ENCODE measurements around the gene FEV. TPM values are rescaled to one million over a fixed set of nuclear protein-coding genes. Genes with fewer than 3 reads are reported as not detected.

Gene FEV
- total RNA-seq, 2 donors from 2014 or later, result not detected

DNA sequence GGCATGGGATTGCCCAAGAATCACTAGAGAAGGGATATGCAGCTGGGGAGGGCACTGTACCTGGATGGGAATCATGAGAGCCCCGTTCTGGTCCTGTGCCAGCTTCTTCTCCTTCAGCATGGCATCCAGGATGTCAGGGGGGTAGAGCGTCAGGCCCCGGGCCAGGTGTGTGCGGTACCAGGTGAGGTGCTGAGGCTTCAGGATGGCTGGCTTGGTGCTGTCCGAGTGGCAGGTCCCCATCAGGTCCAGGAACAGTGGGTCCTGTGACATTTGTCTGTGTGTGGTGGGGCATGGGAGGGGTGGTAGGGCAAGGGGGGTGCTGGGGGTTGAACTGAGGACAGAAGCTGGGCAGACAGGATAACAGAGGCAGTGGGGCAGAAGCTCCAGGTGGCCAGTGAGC is 43.2 kb upstream of the FEV start:
- H3K27ac ChIP-seq (ENCODE audit: low read depth, low read length), result no peak overlapping the region
- no peaks in the 10 kb centered on the region for H3K36me3 ChIP-seq (ENCODE audit: control insufficient read depth, insufficient read depth, low read length)
- H3K9me3 ChIP-seq (ENCODE audit: control insufficient read depth, low read length), result no peaks in the 10 kb centered on the region
- H3K27me3 ChIP-seq (ENCODE audit: control insufficient read depth, insufficient read depth, low read length, poor library complexity, severe bottlenecking), result peaks cover 4% of the 10 kb centered on the region
- WGBS, 2 experiments (ENCODE audit: insufficient coverage in 1 of 2, insufficient read length in 1 of 2), result 80 to 84% methylated on average over 3 to 5 of the region's 5 CpGs
- no peaks in the 10 kb centered on the region for H3K4me1 ChIP-seq (ENCODE audit: control insufficient read depth, insufficient read depth, low read length)
- no peak overlapping the region for H3K27ac Mint-ChIP-seq
- DNase-seq, result no peak
- no peak for TF ChIP-seq CTCF (conservative IDR thresholded peaks at IDR 0.05)
- peaks cover 3% of the 10 kb centered on the region for H3K4me1 Mint-ChIP-seq
- H3K9ac ChIP-seq (ENCODE audit: extremely low read depth, low read length, poor library complexity, severe bottlenecking), result no peak overlapping the region
- no peak overlapping the region for H3K4me3 ChIP-seq (ENCODE audit: low read length)
- no peaks in the 10 kb centered on the region for H3K9me3 Mint-ChIP-seq
- peaks cover 18% of the 10 kb centered on the region for H3K27me3 Mint-ChIP-seq (ENCODE audit: insufficient read depth)
- H3K36me3 Mint-ChIP-seq (ENCODE audit: low read depth), result no peaks in the 10 kb centered on the region
- H3K4me3 Mint-ChIP-seq, result no peak overlapping the region

GRCh38 chr2:219027511-219028055 is 42.6 kb upstream of the FEV start:
- TF ChIP-seq CTCF (conservative IDR thresholded peaks at IDR 0.05), result no peak
- Histone ChIP-seq H3K36me3 (ENCODE audit: control insufficient read depth, insufficient read depth, low read length) (no peaks in the 10 kb centered on the region), H3K9ac (ENCODE audit: extremely low read depth, low read length, poor library complexity, severe bottlenecking) (no peak overlapping the region), H3K4me1 (ENCODE audit: control insufficient read depth, insufficient read depth, low read length) (no peaks in the 10 kb centered on the region), H3K4me3 (ENCODE audit: low read length) (no peak overlapping the region), H3K9me3 (ENCODE audit: control insufficient read depth, low read length) (no peaks in the 10 kb centered on the region), H3K27me3 (ENCODE audit: control insufficient read depth, insufficient read depth, low read length, poor library complexity, severe bottlenecking) (no peaks in the 10 kb centered on the region), H3K27ac (ENCODE audit: low read depth, low read length) (no peak overlapping the region)
- no peak overlapping the region for H3K27ac Mint-ChIP-seq
- H3K36me3 Mint-ChIP-seq (ENCODE audit: low read depth), result no peaks in the 10 kb centered on the region
- H3K4me3 Mint-ChIP-seq, result no peak overlapping the region
- H3K9me3 Mint-ChIP-seq, result no peaks in the 10 kb centered on the region
- 90 to 98% methylated on average over 11 to 22 of the region's 22 CpGs for WGBS, 2 experiments (ENCODE audit: insufficient coverage in 1 of 2, insufficient read length in 1 of 2)
- H3K4me1 Mint-ChIP-seq, result peaks cover 3% of the 10 kb centered on the region
- H3K27me3 Mint-ChIP-seq (ENCODE audit: insufficient read depth), result peaks cover 17% of the 10 kb centered on the region
- no peak for DNase-seq

GRCh38 chr2:219026946-219027345 is 42.0 kb upstream of the FEV start:
- Mint-ChIP-seq H3K9me3 (no peaks in the 10 kb centered on the region), H3K4me1 (peaks cover 3% of the 10 kb centered on the region), H3K27me3 (ENCODE audit: insufficient read depth) (peaks cover 11% of the 10 kb centered on the region), H3K36me3 (ENCODE audit: low read depth) (no peaks in the 10 kb centered on the region), H3K27ac (no peak overlapping the region), H3K4me3 (no peak overlapping the region)
- no peak for TF ChIP-seq CTCF (conservative IDR thresholded peaks at IDR 0.05)
- DNase-seq, result no peak
- WGBS, 2 experiments (ENCODE audit: insufficient coverage in 1 of 2, insufficient read length in 1 of 2), result 84 to 100% methylated on average over 1 to 7 of the region's 7 CpGs
- no peak overlapping the region for H3K9ac ChIP-seq (ENCODE audit: extremely low read depth, low read length, poor library complexity, severe bottlenecking)
- H3K4me3 ChIP-seq (ENCODE audit: low read length), result no peak overlapping the region
- H3K27ac ChIP-seq (ENCODE audit: low read depth, low read length), result no peak overlapping the region
- H3K9me3 ChIP-seq (ENCODE audit: control insufficient read depth, low read length), result no peaks in the 10 kb centered on the region
- no peaks in the 10 kb centered on the region for H3K4me1 ChIP-seq (ENCODE audit: control insufficient read depth, insufficient read depth, low read length)
- no peaks in the 10 kb centered on the region for H3K36me3 ChIP-seq (ENCODE audit: control insufficient read depth, insufficient read depth, low read length)
- H3K27me3 ChIP-seq (ENCODE audit: control insufficient read depth, insufficient read depth, low read length, poor library complexity, severe bottlenecking), result no peaks in the 10 kb centered on the region
